ENCODE data around the gene UGT2B10. TPM values are rescaled to one million over a fixed set of nuclear protein-coding genes. Genes with fewer than 3 reads are reported as not detected.

Gene UGT2B10
- total and polyA plus RNA-seq, 2 of the 13 experiments (the other 11 are each of a cell fraction or from before 2014, with no cell fraction given) = 107 to 148 TPM

- TF ChIP-seq KDM5A (IDR thresholded peaks at IDR 0.05; ENCODE audit: borderline replicate concordance, low read length) = no peak; the same call in 1 of the 2 replicates
- no peak for TF ChIP-seq NPAS2 (CRISPR knock-in tag; IDR thresholded peaks at IDR 0.05; ENCODE audit: borderline replicate concordance)
- TF ChIP-seq, protein P1, sequence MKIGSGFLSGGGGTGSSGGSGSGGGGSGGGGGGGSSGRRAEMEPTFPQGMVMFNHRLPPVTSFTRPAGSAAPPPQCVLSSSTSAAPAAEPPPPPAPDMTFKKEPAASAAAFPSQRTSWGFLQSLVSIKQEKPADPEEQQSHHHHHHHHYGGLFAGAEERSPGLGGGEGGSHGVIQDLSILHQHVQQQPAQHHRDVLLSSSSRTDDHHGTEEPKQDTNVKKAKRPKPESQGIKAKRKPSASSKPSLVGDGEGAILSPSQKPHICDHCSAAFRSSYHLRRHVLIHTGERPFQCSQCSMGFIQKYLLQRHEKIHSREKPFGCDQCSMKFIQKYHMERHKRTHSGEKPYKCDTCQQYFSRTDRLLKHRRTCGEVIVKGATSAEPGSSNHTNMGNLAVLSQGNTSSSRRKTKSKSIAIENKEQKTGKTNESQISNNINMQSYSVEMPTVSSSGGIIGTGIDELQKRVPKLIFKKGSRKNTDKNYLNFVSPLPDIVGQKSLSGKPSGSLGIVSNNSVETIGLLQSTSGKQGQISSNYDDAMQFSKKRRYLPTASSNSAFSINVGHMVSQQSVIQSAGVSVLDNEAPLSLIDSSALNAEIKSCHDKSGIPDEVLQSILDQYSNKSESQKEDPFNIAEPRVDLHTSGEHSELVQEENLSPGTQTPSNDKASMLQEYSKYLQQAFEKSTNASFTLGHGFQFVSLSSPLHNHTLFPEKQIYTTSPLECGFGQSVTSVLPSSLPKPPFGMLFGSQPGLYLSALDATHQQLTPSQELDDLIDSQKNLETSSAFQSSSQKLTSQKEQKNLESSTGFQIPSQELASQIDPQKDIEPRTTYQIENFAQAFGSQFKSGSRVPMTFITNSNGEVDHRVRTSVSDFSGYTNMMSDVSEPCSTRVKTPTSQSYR (CRISPR knock-in tag; IDR thresholded peaks at IDR 0.05; ENCODE audit: borderline replicate concordance) = no peak
- TF ChIP-seq ZNF224 (CRISPR knock-in tag; IDR thresholded peaks at IDR 0.05) = no peak
- TF ChIP-seq HNRNPUL1 (IDR thresholded peaks at IDR 0.05; ENCODE audit: low read depth, low read length) = 0 out of 2 replicates have a peak, but pooled peaks have one; percentile 39
- TF ChIP-seq REST (IDR thresholded peaks at IDR 0.05; ENCODE audit: borderline replicate concordance in 1 of 2, low read depth in 1 of 2, low read length in 2 of 2) = 0 out of 4 replicates have a peak, but pooled peaks of 1 of the 2 experiments have one; percentile 0
- TF ChIP-seq RNF2 (conservative IDR thresholded peaks at IDR 0.05; ENCODE audit: low read depth) = no peak
- TF ChIP-seq ZNF30 (CRISPR knock-in tag; IDR thresholded peaks at IDR 0.05) = no peak
- no peak for TF ChIP-seq HDAC2 (CRISPR knock-in tag; IDR thresholded peaks at IDR 0.05)
- no peak for TF ChIP-seq DPF2 (CRISPR knock-in tag; IDR thresholded peaks at IDR 0.05; ENCODE audit: borderline replicate concordance, low read depth)
- TF ChIP-seq TRIM24 (CRISPR knock-in tag; IDR thresholded peaks at IDR 0.05) = no peak
- no peak for TF ChIP-seq ZNF430 (CRISPR knock-in tag; IDR thresholded peaks at IDR 0.05)
- TF ChIP-seq HMGXB4 (CRISPR knock-in tag; IDR thresholded peaks at IDR 0.05; ENCODE audit: borderline replicate concordance in 1 of 2, low read depth in 1 of 2) = 0 out of 4 replicates have a peak, but pooled peaks of 1 of the 2 experiments have one; percentile 13
- TF ChIP-seq ZNF496 (CRISPR knock-in tag; IDR thresholded peaks at IDR 0.05; ENCODE audit: insufficient replicate concordance) = no peak
- TF ChIP-seq CEBPG (CRISPR knock-in tag; IDR thresholded peaks at IDR 0.05) = no peak
- no peak for TF ChIP-seq ATF5 (CRISPR knock-in tag; IDR thresholded peaks at IDR 0.05; ENCODE audit: low read depth)
- TF ChIP-seq RBFOX2 (IDR thresholded peaks at IDR 0.05; ENCODE audit: low read depth, low read length) = peak; percentile 53; the same call in 1 of the 2 replicates
- TF ChIP-seq ZNF207 (IDR thresholded peaks at IDR 0.05; ENCODE audit: borderline replicate concordance) = no peak
- no peak for TF ChIP-seq ZNF891 (CRISPR knock-in tag; IDR thresholded peaks at IDR 0.05)
Observed at GRCh38 chr4:68872643-68873502, 57.1 kb downstream of the UGT2B10 start (continued).
